K562 (cell line): ENCODE results near the gene SH3YL1. TPM values are rescaled to one million over a fixed set of nuclear protein-coding genes. Genes with fewer than 3 reads are reported as not detected.

ENCODE experiments used
- CBFA2T2 ChIP-seq: fragments of 450-650 bp; conservative IDR thresholded peaks from 2 replicates; pipeline ENCODE4 v1.6.1; 2017; ENCODE audit warnings: mild to moderate bottlenecking
- ELF4 ChIP-seq: fragments of 450-650 bp; formaldehyde crosslinking; IDR thresholded peaks from 2 replicates; pipeline ENCODE4 v1.4.0; 2022; ENCODE audit warnings: missing genetic modification characterization
- GABPB1 ChIP-seq: sonication (generic); formaldehyde crosslinking; IDR thresholded peaks from 2 replicates; pipeline ENCODE4 v1.8.0; 2022; ENCODE audit warnings: mild to moderate bottlenecking, missing genetic modification reagents
- GATA2 ChIP-seq: sonication (generic); formaldehyde crosslinking; IDR thresholded peaks from 2 replicates; pipeline ENCODE4 v1.4.0; 2020; ENCODE audit warnings: mild to moderate bottlenecking, missing genetic modification reagents
- RCOR1 ChIP-seq, 2 experiments: IDR thresholded peaks; 2 replicates each; pipeline ENCODE4 v1.6.1; 2012; ENCODE audit warnings: low read depth in 2 of 2, low read length in 2 of 2, borderline replicate concordance in 1 of 2, improper control_type of control experiment in 1 of 2
- SAFB2 ChIP-seq: fragments of 200-400 bp; formaldehyde crosslinking; IDR thresholded peaks from 2 replicates; pipeline ENCODE4 v1.6.1; 2018; ENCODE audit warnings: borderline replicate concordance, low read length, low read depth, moderate library complexity; ENCODE audit not compliant: severe bottlenecking
- SNIP1 ChIP-seq: fragments of 450-650 bp; IDR thresholded peaks from 2 replicates; pipeline ENCODE4 v1.7.1; 2017; ENCODE audit warnings: low read depth, mild to moderate bottlenecking
- TBP ChIP-seq: optimal IDR thresholded peaks from 2 replicates; pipeline ENCODE3; 2011; ENCODE audit warnings: low read depth, low read length, improper control_type of control experiment
- TFAM ChIP-seq: fragments of 250-450 bp; sonication (Bioruptor Pico); conservative IDR thresholded peaks from 2 replicates; pipeline ENCODE4 v1.5.0; 2021; ENCODE audit warnings: mild to moderate bottlenecking, moderate library complexity
- ZBTB11 ChIP-seq, 3 experiments: fragments of 200-800 bp in 1 of 3; fragments of 250-450 bp in 1 of 3; fragments of 450-650 bp in 1 of 3; sonication (Bioruptor Pico) in 1 of 3; sonication (Bioruptor generic) in 1 of 3; formaldehyde crosslinking in 1 of 3; IDR thresholded peaks; 2 replicates each; pipeline versions ENCODE4 v1.6.1 to v1.8.0; 2016 to 2022; ENCODE audit warnings: mild to moderate bottlenecking in 2 of 3, missing genetic modification characterization in 2 of 3, missing compliant biosample characterization in 1 of 3, moderate library complexity in 1 of 3
- ZBTB34 ChIP-seq: fragments of 250-450 bp; sonication (Bioruptor Pico); IDR thresholded peaks from 2 replicates; pipeline ENCODE4 v1.8.0; 2021; ENCODE audit warnings: mild to moderate bottlenecking, moderate library complexity
- ZC3H8 ChIP-seq: fragments of 450-650 bp; IDR thresholded peaks from 2 replicates; pipeline ENCODE4 v1.6.1; 2017
- ZFP91 ChIP-seq: sonication (generic); formaldehyde crosslinking; IDR thresholded peaks from 2 replicates; pipeline ENCODE4 v1.8.0; 2022; ENCODE audit warnings: mild to moderate bottlenecking, missing genetic modification reagents
- ZNF277 ChIP-seq: fragments of 250-450 bp; sonication (Bioruptor Pico); IDR thresholded peaks from 2 replicates; pipeline ENCODE4 v1.8.0; 2022; ENCODE audit warnings: inconsistent platforms, mild to moderate bottlenecking, moderate library complexity, borderline replicate concordance
- ZNF707 ChIP-seq: fragments of 250-450 bp; sonication (Bioruptor Pico); conservative IDR thresholded peaks from 2 replicates; pipeline ENCODE4 v1.8.0; 2022; ENCODE audit warnings: inconsistent platforms, mild to moderate bottlenecking, moderate library complexity
- polyA plus RNA-seq, 8 experiments: library from polyadenylated mRNA; depleted of rRNA in 4 of 8; stranded (reverse) in 5 of 8; unstranded in 3 of 8; fragments of >200 nt; fragmentation: Nextera tagmentation in 2 of 8; fragmentation: Illumina TruSeq in 1 of 8; extraction: Ambion mirVana in 2 of 8; extraction: Trizol in 1 of 8; gene quantifications; 2 replicates each; pipeline versions ENCODE4 v1.2.1 to v1.2.3, GENCODE V29; 2011 to 2014; ENCODE audit warnings: inconsistent platforms in 1 of 8, missing spikeins in 1 of 8
- total RNA-seq, 7 experiments: library from RNA; depleted of rRNA in 6 of 7; stranded (reverse); fragments of >200 nt in 6 of 7; fragmentation: Illumina TruSeq in 2 of 7; extraction: Trizol in 2 of 7; gene quantifications; 2 replicates each; pipeline versions ENCODE4 v1.2.1 to v1.2.3, GENCODE V29; 2011 to 2021; ENCODE audit warnings: low replicate concordance in 1 of 7

SH3YL1 gene
- total and polyA plus RNA-seq, 9 of the 15 experiments (the other 6 are each of a cell fraction or from before 2014, with no cell fraction given): 3.9 to 7.8 (median 5.3) TPM

- TF ChIP-seq ZBTB11 (CRISPR knock-in tag; IDR thresholded peaks at IDR 0.05) (0 out of 6 replicates have a peak, but pooled peaks of 1 of the 3 experiments have one; percentile 23), ZFP91 (CRISPR knock-in tag) (no peak), GATA2 (CRISPR knock-in tag) (no peak), TFAM (no peak), ZBTB34 (CRISPR knock-in tag) (no peak), TBP (no peak), SNIP1 (no peak), ZNF707 (CRISPR knock-in tag) (no peak), ELF4 (CRISPR knock-in tag) (no peak), GABPB1 (no peak), CBFA2T2 (peak; percentile 45), ZC3H8 (no peak), RCOR1 (IDR thresholded peaks at IDR 0.05; ENCODE audit: borderline replicate concordance in 1 of 2, low read depth in 2 of 2, low read length in 2 of 2) (no peak), ZNF277 (CRISPR knock-in tag) (no peak), SAFB2 (no peak)
Observed at GRCh38 chr2:223971-224760, 39.7 kb downstream of the SH3YL1 start (continued).
